ENCODE data around the gene PIK3C2B. TPM values are rescaled to one million over a fixed set of nuclear protein-coding genes. Genes with fewer than 3 reads are reported as not detected.

Gene PIK3C2B
- total and polyA plus RNA-seq, 4 donors: 11.9 to 37.6 (median 25.0) TPM

GRCh38 chr1:204468206-204468605 lies 26.4 kb downstream of the PIK3C2B start:
- ATAC-seq (ENCODE audit: insufficient read depth, low FRiP score) (no peak), DNase-seq (no peak)
- H3K4me3 ChIP-seq: no peak overlapping the region
- TF ChIP-seq, protein P1, sequence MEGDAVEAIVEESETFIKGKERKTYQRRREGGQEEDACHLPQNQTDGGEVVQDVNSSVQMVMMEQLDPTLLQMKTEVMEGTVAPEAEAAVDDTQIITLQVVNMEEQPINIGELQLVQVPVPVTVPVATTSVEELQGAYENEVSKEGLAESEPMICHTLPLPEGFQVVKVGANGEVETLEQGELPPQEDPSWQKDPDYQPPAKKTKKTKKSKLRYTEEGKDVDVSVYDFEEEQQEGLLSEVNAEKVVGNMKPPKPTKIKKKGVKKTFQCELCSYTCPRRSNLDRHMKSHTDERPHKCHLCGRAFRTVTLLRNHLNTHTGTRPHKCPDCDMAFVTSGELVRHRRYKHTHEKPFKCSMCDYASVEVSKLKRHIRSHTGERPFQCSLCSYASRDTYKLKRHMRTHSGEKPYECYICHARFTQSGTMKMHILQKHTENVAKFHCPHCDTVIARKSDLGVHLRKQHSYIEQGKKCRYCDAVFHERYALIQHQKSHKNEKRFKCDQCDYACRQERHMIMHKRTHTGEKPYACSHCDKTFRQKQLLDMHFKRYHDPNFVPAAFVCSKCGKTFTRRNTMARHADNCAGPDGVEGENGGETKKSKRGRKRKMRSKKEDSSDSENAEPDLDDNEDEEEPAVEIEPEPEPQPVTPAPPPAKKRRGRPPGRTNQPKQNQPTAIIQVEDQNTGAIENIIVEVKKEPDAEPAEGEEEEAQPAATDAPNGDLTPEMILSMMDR (IDR thresholded peaks at IDR 0.05; ENCODE audit: control extremely low read depth, extremely low read depth): no peak
- H3K4me1 ChIP-seq (ENCODE audit: control insufficient read depth in 5 of 5, insufficient read depth in 5 of 5, low read length in 5 of 5): peaks cover 0 to 25% (median 11%) of the 10 kb centered on the region in 5 donors
- H3K9ac ChIP-seq (ENCODE audit: insufficient read depth in 1 of 2, low read length in 2 of 2): no peak overlapping the region
- H3K27me3 ChIP-seq (ENCODE audit: control insufficient read depth in 3 of 3, insufficient read depth in 3 of 3, low read length in 2 of 3): no peaks in the 10 kb centered on the region
- WGBS, 2 donors: 83 to 95% methylated on average over 10 of the region's 10 CpGs
- H3K36me3 ChIP-seq (ENCODE audit: control insufficient read depth in 4 of 4, insufficient read depth in 4 of 4, low read length in 4 of 4): peaks cover 0 to 20% (median 4%) of the 10 kb centered on the region in 4 donors
- H3K27ac ChIP-seq (ENCODE audit: low read depth in 1 of 2, low read length in 1 of 2): peak overlapping the region in 1 of 2 donors; percentile 58
- no peaks in the 10 kb centered on the region for H3K9me3 ChIP-seq (ENCODE audit: control insufficient read depth in 4 of 4, insufficient read depth in 3 of 4, low read length in 3 of 4)

GRCh38 chr1:204466416-204467405 lies 27.9 kb downstream of the PIK3C2B start:
- Histone ChIP-seq H3K4me1 (ENCODE audit: control insufficient read depth in 5 of 5, insufficient read depth in 5 of 5, low read length in 5 of 5) (peaks cover 0 to 28% (median 11%) of the 10 kb centered on the region in 5 donors), H3K9me3 (ENCODE audit: control insufficient read depth in 4 of 4, insufficient read depth in 3 of 4, low read length in 3 of 4) (no peaks in the 10 kb centered on the region), H3K27ac (ENCODE audit: low read depth in 1 of 2, low read length in 1 of 2) (peak overlapping the region; percentile 77 to 84), H3K4me3 (no peak overlapping the region), H3K9ac (ENCODE audit: insufficient read depth in 1 of 2, low read length in 2 of 2) (no peak overlapping the region), H3K36me3 (ENCODE audit: control insufficient read depth in 4 of 4, insufficient read depth in 4 of 4, low read length in 4 of 4) (peaks cover 0 to 22% (median 4%) of the 10 kb centered on the region in 4 donors), H3K27me3 (ENCODE audit: control insufficient read depth in 3 of 3, insufficient read depth in 3 of 3, low read length in 2 of 3) (no peaks in the 10 kb centered on the region)
- WGBS, 2 donors: 65 to 78% methylated on average over 17 of the region's 17 CpGs
- TF ChIP-seq, protein P1 (IDR thresholded peaks at IDR 0.05; ENCODE audit: control extremely low read depth, extremely low read depth): no peak
- no peak for ATAC-seq (ENCODE audit: insufficient read depth, low FRiP score)
- DNase-seq: no peak

DNA sequence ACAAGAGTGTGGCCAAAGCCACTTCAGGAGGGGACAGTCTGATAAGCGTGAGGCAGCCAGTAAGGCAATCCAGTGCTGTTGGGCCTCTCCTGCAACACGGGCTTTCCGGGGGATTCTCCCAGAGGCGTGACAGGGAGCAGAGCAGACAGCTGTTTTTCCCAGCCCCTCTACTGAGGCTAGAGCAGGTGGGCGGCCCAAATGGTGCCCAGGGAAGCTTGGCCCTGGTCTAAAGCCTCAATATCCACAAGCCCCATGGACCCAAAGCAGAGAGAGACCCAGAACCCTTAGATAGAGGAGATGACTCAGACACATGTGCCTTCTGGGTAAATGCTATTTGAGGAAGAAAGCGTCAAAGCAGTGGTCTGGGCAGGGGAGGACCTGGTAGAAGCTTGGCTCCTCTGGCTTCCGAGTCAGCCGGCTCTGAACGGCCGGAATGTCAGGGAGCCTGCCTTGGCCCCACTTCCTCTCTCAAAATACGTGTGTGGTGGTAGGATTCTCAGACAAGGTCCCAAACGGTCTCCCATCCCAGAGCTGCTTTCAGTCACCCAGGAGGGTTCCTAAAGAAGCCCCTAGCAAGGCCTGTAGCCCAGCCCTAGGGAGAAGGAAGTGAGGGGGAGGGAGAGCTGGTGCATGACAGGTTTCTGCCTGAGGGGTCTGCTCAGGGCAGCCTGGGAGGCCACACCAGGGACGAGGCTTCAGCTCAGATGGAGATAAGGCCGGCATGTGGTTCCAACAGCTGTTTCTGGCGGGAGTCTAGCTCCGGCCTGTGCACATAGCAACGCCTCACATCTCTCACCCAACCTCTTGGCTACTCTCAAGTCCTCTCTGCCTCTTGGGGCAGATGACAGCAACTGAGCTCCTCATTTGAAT lies 28.8 kb downstream of the PIK3C2B start:
- Histone ChIP-seq H3K9me3 (ENCODE audit: control insufficient read depth in 4 of 4, insufficient read depth in 3 of 4, low read length in 3 of 4) (no peaks in the 10 kb centered on the region), H3K4me1 (ENCODE audit: control insufficient read depth in 5 of 5, insufficient read depth in 5 of 5, low read length in 5 of 5) (peaks cover 0 to 29% (median 11%) of the 10 kb centered on the region in 5 donors), H3K27ac (ENCODE audit: low read depth in 1 of 2, low read length in 1 of 2) (peak overlapping the region; percentile 77 to 84), H3K36me3 (ENCODE audit: control insufficient read depth in 4 of 4, insufficient read depth in 4 of 4, low read length in 4 of 4) (peaks cover 0 to 22% (median 4%) of the 10 kb centered on the region in 4 donors), H3K4me3 (no peak overlapping the region), H3K9ac (ENCODE audit: insufficient read depth in 1 of 2, low read length in 2 of 2) (no peak overlapping the region), H3K27me3 (ENCODE audit: control insufficient read depth in 3 of 3, insufficient read depth in 3 of 3, low read length in 2 of 3) (no peaks in the 10 kb centered on the region)
- ATAC-seq (ENCODE audit: insufficient read depth, low FRiP score): peak; percentile 56
- WGBS, 2 donors: 35 to 53% methylated on average over 17 of the region's 17 CpGs
- TF ChIP-seq, protein P1 (IDR thresholded peaks at IDR 0.05; ENCODE audit: control extremely low read depth, extremely low read depth): no peak
- no peak for DNase-seq

All from lung (tissue), 12 donors.